ENCODE measurements around the gene CAMK2D.

The CAMK2D gene

GRCh38 chr4:113409181-113409580 is 352.4 kb downstream of the CAMK2D start:
- no peak for DNase-seq (ENCODE audit: low read depth)
- TF ChIP-seq, protein P1, sequence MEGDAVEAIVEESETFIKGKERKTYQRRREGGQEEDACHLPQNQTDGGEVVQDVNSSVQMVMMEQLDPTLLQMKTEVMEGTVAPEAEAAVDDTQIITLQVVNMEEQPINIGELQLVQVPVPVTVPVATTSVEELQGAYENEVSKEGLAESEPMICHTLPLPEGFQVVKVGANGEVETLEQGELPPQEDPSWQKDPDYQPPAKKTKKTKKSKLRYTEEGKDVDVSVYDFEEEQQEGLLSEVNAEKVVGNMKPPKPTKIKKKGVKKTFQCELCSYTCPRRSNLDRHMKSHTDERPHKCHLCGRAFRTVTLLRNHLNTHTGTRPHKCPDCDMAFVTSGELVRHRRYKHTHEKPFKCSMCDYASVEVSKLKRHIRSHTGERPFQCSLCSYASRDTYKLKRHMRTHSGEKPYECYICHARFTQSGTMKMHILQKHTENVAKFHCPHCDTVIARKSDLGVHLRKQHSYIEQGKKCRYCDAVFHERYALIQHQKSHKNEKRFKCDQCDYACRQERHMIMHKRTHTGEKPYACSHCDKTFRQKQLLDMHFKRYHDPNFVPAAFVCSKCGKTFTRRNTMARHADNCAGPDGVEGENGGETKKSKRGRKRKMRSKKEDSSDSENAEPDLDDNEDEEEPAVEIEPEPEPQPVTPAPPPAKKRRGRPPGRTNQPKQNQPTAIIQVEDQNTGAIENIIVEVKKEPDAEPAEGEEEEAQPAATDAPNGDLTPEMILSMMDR (conservative IDR thresholded peaks at IDR 0.05; ENCODE audit: low read depth, low read length), result no peak
- H3K4me3 ChIP-seq (ENCODE audit: low read depth, low read length), result no peak overlapping the region

DNA sequence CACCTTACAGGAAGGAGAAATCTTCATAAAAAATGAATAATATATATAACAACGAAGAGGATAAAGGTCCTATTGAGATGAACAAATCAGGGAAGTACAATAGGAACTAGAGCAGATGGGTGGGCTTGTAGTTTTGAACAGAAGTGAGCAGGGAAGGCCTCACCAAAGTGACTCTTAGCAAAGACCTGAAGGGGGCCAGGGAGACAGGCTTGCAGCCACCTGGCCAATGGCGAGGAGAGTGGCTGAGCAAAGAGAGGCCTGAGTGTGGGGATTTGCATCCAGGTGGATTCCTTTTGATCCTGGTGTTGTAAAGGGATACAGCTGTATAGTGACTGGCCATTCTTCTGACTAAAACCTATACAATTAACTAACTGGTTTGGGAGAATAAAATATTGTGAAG is 354.1 kb downstream of the CAMK2D start:
- H3K4me3 ChIP-seq (ENCODE audit: low read depth, low read length), result no peak overlapping the region
- no peak for DNase-seq (ENCODE audit: low read depth)
- TF ChIP-seq, protein P1 (conservative IDR thresholded peaks at IDR 0.05; ENCODE audit: low read depth, low read length), result no peak

GRCh38 chr4:113406723-113407016 is 354.9 kb downstream of the CAMK2D start:
- TF ChIP-seq, protein P1 (conservative IDR thresholded peaks at IDR 0.05; ENCODE audit: low read depth, low read length), result no peak

GRCh38 chr4:113405874-113406722 is 355.4 kb downstream of the CAMK2D start:
- TF ChIP-seq, protein P1 (conservative IDR thresholded peaks at IDR 0.05; ENCODE audit: low read depth, low read length), result no peak

More at GRCh38 chr4:113406723-113407016, 354.9 kb downstream of the CAMK2D start:
- DNase-seq (ENCODE audit: low read depth), result no peak
- no peak overlapping the region for H3K4me3 ChIP-seq (ENCODE audit: low read depth, low read length)

DNA sequence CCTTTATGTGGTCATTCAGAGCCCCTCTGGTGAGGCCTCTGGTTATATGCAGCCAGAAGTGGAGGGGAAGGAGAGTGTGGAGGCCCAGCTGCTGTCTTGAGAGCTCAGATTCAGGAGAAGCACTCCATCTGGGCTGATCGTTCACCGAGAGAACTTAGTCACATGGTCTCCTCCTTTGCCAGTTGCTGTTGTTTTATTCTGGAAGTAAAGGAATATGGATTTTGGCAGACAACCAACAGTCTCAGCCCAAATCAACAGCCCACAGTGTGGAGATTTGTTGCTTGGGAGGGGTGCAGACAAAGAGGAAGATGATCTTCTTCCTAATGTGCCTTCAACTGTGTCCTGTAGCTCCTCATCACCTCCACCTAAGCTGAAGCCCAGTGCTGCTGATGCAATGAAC is 356.7 kb downstream of the CAMK2D start:
- no peak for DNase-seq (ENCODE audit: low read depth)
- no peak overlapping the region for H3K4me3 ChIP-seq (ENCODE audit: low read depth, low read length)
- TF ChIP-seq, protein P1 (conservative IDR thresholded peaks at IDR 0.05; ENCODE audit: low read depth, low read length), result no peak

More at GRCh38 chr4:113405874-113406722, 355.4 kb downstream of the CAMK2D start:
- no peak overlapping the region for H3K4me3 ChIP-seq (ENCODE audit: low read depth, low read length)
- no peak for DNase-seq (ENCODE audit: low read depth)

DNA sequence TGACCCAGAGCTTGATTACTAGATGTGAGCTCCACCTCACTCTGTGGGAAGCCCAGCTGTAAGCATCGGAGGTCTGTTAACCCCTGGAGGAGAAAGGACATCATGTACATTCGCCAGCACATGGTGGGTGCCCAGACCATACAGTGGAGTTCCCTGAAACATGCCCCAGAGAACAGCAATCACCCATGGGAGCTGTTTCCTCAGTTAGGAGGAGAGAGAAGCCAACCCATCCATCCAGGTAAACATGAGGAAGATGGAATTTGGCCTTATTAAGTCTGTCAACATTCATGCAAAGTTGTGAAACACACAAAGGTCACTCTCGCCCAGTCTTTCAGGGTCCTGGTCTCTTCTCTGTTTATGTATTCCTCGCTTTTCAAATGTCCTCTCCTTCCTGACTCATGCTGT is 357.4 kb downstream of the CAMK2D start:
- DNase-seq (ENCODE audit: low read depth), result no peak
- H3K4me3 ChIP-seq (ENCODE audit: low read depth, low read length), result no peak overlapping the region
- TF ChIP-seq, protein P1 (conservative IDR thresholded peaks at IDR 0.05; ENCODE audit: low read depth, low read length), result no peak
